Activated T-cell treated with anti-CD3 and anti-CD28 coated beads, Interleukin-2, amount 50 U/mL, for 1 hour (primary cell): ENCODE results near the gene PJA2.
"Not testable (repeated sequence)": the region's sequence is repeated elsewhere in the genome, so short reads cannot be mapped to it uniquely, and the experiment has no call there.

Source experiments
- DNase-seq: peaks from one replicate; pipeline ENCODE4 v3.0.0-alpha.2; 2020

Gene PJA2

GRCh38 chr5:109305352-109305751 lies 104.4 kb downstream of the PJA2 start:
- no peak for DNase-seq

GRCh38 chr5:109304309-109304708 lies 105.5 kb downstream of the PJA2 start:
- DNase-seq, result no peak

- DNase-seq, result no peak
Measured at GRCh38 chr5:109300367-109300766, 109.4 kb downstream of the PJA2 start.

- DNase-seq, result no peak
Measured at GRCh38 chr5:109299557-109299956, 110.2 kb downstream of the PJA2 start.

- DNase-seq, result no peak
Measured at GRCh38 chr5:109298794-109299193, 111.0 kb downstream of the PJA2 start.

GRCh38 chr5:109297900-109298299 lies 111.9 kb downstream of the PJA2 start:
- no peak for DNase-seq

- DNase-seq, result no peak
Measured at GRCh38 chr5:109291090-109291489, 118.7 kb downstream of the PJA2 start.

- DNase-seq, result no peak
Measured at GRCh38 chr5:109290231-109290630, 119.5 kb downstream of the PJA2 start.

- DNase-seq, result not testable (repeated sequence)
Measured at GRCh38 chr5:109286628-109287027, 123.1 kb downstream of the PJA2 start.
